ENCODE measurements around the gene MGRN1. TPM values are rescaled to one million over a fixed set of nuclear protein-coding genes. Genes with fewer than 3 reads are reported as not detected.

Gene MGRN1
- total and polyA plus RNA-seq, 8 donors: 13.2 to 469 (median 56.1) TPM

GRCh38 chr16:4599545-4599944, 25.1 kb upstream of the MGRN1 start:
- no peak overlapping the region for H3K27ac ChIP-seq
- no peak for DNase-seq
- intact Hi-C loops (cut with DNase I; ENCODE audit: low total_unique reads): no loop called here
- WGBS, 5 donors: 78 to 89% (median 79%) methylated on average over 8 of the region's 8 CpGs
- H3K9me3 ChIP-seq: no peaks in the 10 kb centered on the region
- H3K4me3 ChIP-seq: no peak overlapping the region
- no peaks in the 10 kb centered on the region for H3K36me3 ChIP-seq
- TF ChIP-seq, protein P1, sequence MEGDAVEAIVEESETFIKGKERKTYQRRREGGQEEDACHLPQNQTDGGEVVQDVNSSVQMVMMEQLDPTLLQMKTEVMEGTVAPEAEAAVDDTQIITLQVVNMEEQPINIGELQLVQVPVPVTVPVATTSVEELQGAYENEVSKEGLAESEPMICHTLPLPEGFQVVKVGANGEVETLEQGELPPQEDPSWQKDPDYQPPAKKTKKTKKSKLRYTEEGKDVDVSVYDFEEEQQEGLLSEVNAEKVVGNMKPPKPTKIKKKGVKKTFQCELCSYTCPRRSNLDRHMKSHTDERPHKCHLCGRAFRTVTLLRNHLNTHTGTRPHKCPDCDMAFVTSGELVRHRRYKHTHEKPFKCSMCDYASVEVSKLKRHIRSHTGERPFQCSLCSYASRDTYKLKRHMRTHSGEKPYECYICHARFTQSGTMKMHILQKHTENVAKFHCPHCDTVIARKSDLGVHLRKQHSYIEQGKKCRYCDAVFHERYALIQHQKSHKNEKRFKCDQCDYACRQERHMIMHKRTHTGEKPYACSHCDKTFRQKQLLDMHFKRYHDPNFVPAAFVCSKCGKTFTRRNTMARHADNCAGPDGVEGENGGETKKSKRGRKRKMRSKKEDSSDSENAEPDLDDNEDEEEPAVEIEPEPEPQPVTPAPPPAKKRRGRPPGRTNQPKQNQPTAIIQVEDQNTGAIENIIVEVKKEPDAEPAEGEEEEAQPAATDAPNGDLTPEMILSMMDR (IDR thresholded peaks at IDR 0.05): no peak
- TF ChIP-seq EP300 (IDR thresholded peaks at IDR 0.05) (no peak), POLR2A (IDR thresholded peaks at IDR 0.05) (no peak), POLR2AphosphoS5 (IDR thresholded peaks at IDR 0.05) (no peak)
- H3K27me3 ChIP-seq: peaks cover 0 to 26% (median 0%) of the 10 kb centered on the region in 3 donors
- H3K4me1 ChIP-seq: peaks cover 0 to 35% (median 21%) of the 10 kb centered on the region in 4 donors

- H3K4me1 ChIP-seq: peaks cover 0 to 35% (median 21%) of the 10 kb centered on the region in 4 donors
- H3K27me3 ChIP-seq: peaks cover 0 to 26% (median 0%) of the 10 kb centered on the region in 3 donors
- no peaks in the 10 kb centered on the region for H3K36me3 ChIP-seq
- H3K9me3 ChIP-seq: no peaks in the 10 kb centered on the region
- intact Hi-C loops (cut with DNase I; ENCODE audit: low total_unique reads): no loop called here
- peak in 1 of 2 donors; percentile 79 for DNase-seq
- 28 to 38% (median 29%) methylated on average over 18 of the region's 18 CpGs for WGBS, 5 donors
- no peak overlapping the region for H3K4me3 ChIP-seq
- TF ChIP-seq, protein P1 (IDR thresholded peaks at IDR 0.05): no peak
- TF ChIP-seq POLR2AphosphoS5 (IDR thresholded peaks at IDR 0.05): no peak
- no peak for TF ChIP-seq EP300 (IDR thresholded peaks at IDR 0.05)
- TF ChIP-seq POLR2A (IDR thresholded peaks at IDR 0.05): no peak
- no peak overlapping the region for H3K27ac ChIP-seq
Observed at GRCh38 chr16:4601036-4601863, 23.4 kb upstream of the MGRN1 start.

DNA sequence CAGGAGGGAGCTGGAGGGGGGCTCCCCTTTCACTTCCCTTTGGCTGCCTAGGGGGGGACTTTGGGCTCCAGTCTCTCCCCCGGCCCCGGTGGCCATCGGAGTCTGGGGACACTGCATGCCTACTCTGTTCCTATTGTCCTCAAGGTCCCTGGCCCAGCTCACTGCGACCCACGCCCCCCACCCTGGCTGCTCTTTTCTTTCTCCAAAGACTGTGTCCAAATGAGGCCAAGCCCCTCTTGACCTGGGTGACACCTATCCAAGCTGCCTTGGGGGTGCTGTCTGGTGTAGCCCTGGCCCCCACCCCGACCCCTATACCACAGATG, 22.8 kb upstream of the MGRN1 start:
- Histone ChIP-seq H3K36me3 (peaks cover 0 to 2% (median under 1%) of the 10 kb centered on the region in 4 donors), H3K27me3 (peaks cover 0 to 26% (median 0%) of the 10 kb centered on the region in 3 donors), H3K4me1 (peaks cover 0 to 33% (median 23%) of the 10 kb centered on the region in 4 donors), H3K27ac (no peak overlapping the region), H3K4me3 (no peak overlapping the region), H3K9me3 (no peaks in the 10 kb centered on the region)
- intact Hi-C loops (cut with DNase I; ENCODE audit: low total_unique reads): no loop called here
- TF ChIP-seq EP300 (IDR thresholded peaks at IDR 0.05) (no peak), POLR2AphosphoS5 (IDR thresholded peaks at IDR 0.05) (no peak), POLR2A (IDR thresholded peaks at IDR 0.05) (no peak)
- TF ChIP-seq, protein P1 (IDR thresholded peaks at IDR 0.05): no peak
- WGBS, 5 donors: 67 to 83% (median 77%) methylated on average over 6 of the region's 6 CpGs
- DNase-seq: no peak

DNA sequence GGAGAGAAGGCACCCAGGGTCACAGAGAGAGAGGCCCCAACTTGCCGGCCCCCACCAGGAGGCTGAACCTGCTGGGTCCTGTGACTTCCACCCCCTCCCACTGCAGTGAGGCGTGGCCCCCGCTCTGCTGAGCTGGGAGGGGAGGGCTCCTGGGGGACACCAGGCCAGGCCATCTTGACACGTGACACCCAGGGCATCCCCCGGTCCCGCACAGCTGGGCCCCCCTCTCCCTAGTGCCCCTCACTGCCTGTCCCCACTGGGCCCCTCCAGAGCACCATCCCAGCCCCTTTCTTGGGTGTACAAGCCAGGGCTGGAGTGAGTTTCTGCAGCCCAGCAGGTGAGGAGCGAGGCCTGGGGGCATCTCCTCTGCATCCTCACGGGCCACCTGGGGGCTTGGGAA, 22.3 kb upstream of the MGRN1 start:
- peaks cover 0 to 21% (median 0%) of the 10 kb centered on the region in 3 donors for H3K27me3 ChIP-seq
- no peak overlapping the region for H3K4me3 ChIP-seq
- no peak overlapping the region for H3K27ac ChIP-seq
- peaks cover 0 to 35% (median 20%) of the 10 kb centered on the region in 4 donors for H3K4me1 ChIP-seq
- intact Hi-C loops (cut with DNase I; ENCODE audit: low total_unique reads): no loop called here
- WGBS, 5 donors: 51 to 82% (median 65%) methylated on average over 3 to 8 of the region's 8 CpGs
- TF ChIP-seq EP300 (IDR thresholded peaks at IDR 0.05) (no peak), POLR2A (IDR thresholded peaks at IDR 0.05) (no peak), POLR2AphosphoS5 (IDR thresholded peaks at IDR 0.05) (no peak)
- TF ChIP-seq, protein P1 (IDR thresholded peaks at IDR 0.05): no peak
- no peak for DNase-seq
- no peaks in the 10 kb centered on the region for H3K9me3 ChIP-seq
- peaks cover under 1 to 7% (median 4%) of the 10 kb centered on the region in 4 donors for H3K36me3 ChIP-seq
